GM19463 (cell line): ENCODE measurements around the gene TCHHL1.
"Not testable (repeated sequence)": the region's sequence is repeated elsewhere in the genome, so short reads cannot be mapped to it uniquely, and the experiment has no call there.

Source experiments
- ATAC-seq: cut with Tn5 transposase; IDR thresholded peaks from one replicate; pipeline ENCODE4 v1.9.1; 2021; ENCODE audit warnings: mild to moderate bottlenecking, moderate library complexity; ENCODE audit not compliant: unreplicated experiment

Gene TCHHL1

DNA sequence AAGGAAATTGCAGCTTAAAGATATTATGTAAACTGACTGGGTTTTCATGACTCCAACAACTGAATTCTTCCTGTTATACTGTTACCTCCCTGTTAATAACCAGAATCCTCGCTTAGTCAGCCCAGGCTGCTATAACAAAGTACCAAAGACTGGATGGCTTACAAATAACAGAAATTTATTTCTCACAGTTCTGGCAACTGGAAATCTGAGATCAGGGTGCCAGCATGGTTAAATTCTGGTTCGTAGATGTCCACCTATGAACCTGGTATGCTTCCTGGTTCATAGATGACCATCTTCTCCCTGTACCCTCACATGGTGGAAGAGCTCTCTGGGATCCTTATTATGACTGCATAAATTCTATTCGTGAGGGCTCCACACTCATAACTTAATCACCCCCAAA lies 8.1 kb upstream of the TCHHL1 start:
- no peak for ATAC-seq

- no peak for ATAC-seq
Measured at GRCh38 chr1:152086760-152087159, 2.1 kb downstream of the TCHHL1 start.

GRCh38 chr1:152084853-152085252 lies 4.0 kb downstream of the TCHHL1 start:
- ATAC-seq, result no peak

DNA sequence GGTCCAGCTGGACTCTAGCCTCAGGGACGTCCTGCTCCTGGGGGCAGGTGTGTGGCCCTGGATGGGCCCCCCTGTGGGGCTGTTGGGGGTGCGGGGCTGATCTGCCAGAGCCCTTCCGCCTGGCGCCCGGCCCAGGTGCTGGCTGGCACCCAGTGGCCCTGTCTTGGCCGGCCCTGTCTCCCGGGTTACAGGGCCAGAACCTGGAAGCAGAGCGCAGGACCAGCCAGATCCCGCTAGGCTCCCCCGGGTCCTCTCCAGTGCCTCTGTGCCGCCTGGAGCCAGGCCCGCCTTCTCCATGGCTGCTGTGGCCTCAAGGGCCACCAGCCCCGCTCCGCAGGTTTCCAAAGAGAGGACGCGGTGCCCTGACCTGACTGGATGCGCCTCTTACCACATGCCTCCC lies 7.8 kb downstream of the TCHHL1 start:
- not testable (repeated sequence) for ATAC-seq

DNA sequence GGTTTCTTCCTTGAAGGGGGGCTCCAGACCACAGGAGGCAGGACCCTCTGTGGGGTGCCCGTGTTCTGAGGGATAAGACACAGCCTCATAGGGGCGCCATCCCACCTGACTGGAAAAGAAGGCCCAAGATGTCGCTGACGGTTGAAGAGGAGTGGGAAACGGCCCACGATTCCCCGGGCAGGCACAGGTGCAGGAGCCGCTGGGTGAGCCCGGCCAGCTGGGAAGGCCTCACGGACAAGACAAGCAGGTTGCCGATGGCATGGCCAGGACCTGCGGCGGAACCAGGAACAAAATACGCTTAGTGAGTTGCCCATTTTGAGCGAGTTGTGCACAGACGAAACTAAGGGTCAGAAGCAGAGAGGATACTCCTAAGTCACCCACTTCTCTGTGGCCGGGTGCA lies 8.4 kb downstream of the TCHHL1 start:
- ATAC-seq, result not testable (repeated sequence)

DNA sequence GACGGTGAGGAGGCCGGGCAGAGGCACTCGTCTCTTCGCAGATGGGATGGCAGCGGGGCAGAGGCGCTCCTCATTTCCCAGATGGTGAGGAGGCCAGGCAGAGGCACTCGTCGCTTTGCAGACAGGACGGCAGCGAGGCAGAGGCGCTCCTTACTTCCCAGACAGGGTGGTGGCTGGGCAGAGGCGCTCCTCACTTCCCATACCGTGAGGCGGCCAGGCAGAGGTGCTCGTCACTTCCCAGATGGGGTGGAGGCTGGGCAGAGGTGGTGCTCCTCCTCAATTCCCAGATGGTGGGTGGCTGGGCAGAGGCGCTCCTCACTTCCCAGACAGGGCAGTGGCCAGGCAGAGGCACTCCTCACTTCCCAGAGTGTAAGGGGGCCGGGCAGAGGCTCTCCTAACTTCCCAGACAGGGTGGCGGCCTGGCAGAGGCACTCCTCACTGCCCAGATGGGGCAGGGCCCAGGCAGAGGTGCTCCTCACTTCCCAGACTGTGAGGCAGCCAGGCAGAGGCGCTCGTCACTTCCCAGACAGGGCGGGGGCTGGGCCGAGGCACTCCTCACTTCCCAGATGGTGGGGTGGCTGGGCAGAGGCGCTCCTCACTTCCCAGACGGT lies 9.9 kb downstream of the TCHHL1 start:
- no peak for ATAC-seq

- no peak for ATAC-seq
Measured at GRCh38 chr1:152072311-152072710, 16.6 kb downstream of the TCHHL1 start.

GRCh38 chr1:152071123-152071522 lies 17.7 kb downstream of the TCHHL1 start:
- no peak for ATAC-seq

- ATAC-seq, result no peak
Measured at GRCh38 chr1:152067929-152068328, 20.9 kb downstream of the TCHHL1 start.

DNA sequence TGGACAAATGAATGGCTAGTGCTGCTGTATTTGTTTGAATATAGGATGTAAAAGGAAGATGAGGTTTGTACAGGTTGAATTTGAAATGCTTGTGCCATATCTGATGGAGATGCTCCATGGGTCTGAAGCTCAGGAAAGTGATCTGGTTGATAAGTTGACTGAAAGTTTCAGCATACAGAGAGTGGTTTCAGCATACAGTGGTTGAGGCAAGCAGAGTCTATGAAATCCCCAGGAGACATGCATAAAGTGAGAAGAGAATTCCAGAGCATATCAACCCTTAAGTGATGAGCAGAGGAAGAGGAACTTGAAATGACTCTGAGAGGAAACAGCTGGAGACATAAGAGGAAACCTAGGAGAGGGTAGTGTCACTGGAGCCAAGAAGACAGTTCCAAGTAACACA lies 21.7 kb downstream of the TCHHL1 start:
- no peak for ATAC-seq

DNA sequence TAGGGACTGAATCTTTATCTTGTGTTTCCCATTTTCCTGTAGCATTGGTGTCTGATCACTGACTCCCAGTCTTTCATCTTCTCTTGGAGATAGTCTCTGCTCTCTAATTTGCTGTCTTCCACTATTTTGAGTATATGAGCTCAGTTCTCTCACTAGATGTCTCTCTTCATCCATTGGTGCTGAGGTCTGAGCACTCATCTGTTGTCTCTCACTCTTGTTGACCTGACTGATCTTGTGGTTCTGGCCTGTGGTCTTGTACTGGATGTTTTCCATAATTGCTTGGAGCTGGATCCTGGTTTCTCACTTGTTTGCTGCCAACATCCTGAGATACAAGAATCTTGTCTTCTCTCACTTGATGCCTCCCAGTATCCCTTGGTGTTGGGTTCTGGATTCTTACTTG lies 26.9 kb downstream of the TCHHL1 start:
- no peak for ATAC-seq

- ATAC-seq, result no peak
Measured at GRCh38 chr1:152053375-152053774, 35.5 kb downstream of the TCHHL1 start.

- no peak for ATAC-seq
Measured at GRCh38 chr1:152052606-152053005, 36.3 kb downstream of the TCHHL1 start.

- ATAC-seq, result no peak
Measured at GRCh38 chr1:152050886-152051675, 37.8 kb downstream of the TCHHL1 start.

- ATAC-seq, result no peak
Measured at GRCh38 chr1:152049291-152050083, 39.4 kb downstream of the TCHHL1 start.

- ATAC-seq, result peak; percentile 24
Measured at GRCh38 chr1:152048416-152049009, 40.4 kb downstream of the TCHHL1 start.

GRCh38 chr1:152047730-152048415 lies 41.0 kb downstream of the TCHHL1 start:
- peak; percentile 89 for ATAC-seq

DNA sequence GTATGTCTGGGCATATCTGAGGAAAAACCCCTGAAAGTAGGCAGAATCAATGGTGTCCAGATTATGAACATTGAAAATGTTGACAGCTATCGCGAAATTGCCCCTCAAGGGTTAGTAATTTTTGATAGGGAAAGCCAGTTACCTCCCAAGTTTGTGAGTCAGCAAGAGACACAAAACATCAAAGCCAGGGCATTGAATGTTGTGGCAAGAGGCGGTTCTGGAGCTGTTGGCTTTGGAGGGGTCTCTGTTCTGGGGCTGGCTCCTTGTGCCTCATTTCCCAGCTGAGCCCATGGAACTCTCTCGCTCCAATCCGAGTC lies 41.5 kb downstream of the TCHHL1 start:
- no peak for ATAC-seq

DNA sequence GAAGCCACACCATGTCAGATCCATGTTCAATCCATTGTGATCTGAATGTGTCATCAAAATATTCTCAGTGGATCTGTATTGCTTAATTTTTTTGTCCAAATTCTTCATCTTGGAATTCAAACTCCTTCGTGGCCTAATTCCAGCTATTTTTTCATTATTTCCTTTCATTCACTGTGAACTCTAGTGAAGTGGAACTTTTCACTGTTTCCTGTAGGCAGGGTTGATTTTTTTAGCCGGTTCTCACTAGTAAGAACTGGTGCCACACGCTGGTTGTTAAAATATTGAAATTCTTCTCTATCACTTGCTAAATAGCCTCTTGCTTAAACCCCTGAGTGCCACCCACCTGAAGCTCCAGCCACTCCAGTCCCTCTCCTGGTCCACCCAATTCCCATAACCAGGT lies 44.5 kb downstream of the TCHHL1 start:
- no peak for ATAC-seq

DNA sequence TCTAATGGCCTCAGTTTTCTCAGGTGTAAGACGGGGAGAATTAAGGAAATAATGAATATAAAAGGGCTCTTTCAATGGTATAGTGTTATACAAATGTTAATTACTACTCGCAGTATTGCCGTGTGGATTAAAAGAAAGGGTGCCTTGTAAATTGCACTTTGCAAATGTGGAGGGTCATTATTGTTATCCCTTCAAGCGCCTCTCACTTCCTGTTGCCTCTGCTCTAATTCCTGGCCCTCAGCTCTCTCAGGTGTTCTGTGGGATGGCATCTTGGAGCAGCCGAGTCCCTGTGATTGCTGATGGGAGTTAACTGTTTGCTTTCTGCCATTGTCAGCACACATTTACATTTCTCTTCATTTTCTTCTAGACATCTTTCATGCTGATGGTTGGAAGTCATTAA lies 45.0 kb downstream of the TCHHL1 start:
- no peak for ATAC-seq

GRCh38 chr1:152042030-152042429 lies 46.8 kb downstream of the TCHHL1 start:
- no peak for ATAC-seq
